BE2C (cell line): ENCODE measurements around the gene SELP.

Experiments used
- DNase-seq: peaks from one replicate; pipeline ENCODE4 v3.0.0-alpha.2; 2020
- H3K27me3 ChIP-seq: fragments of 250-450 bp; sonication (Bioruptor Pico); 2 replicates; pipeline ENCODE4 v1.5.1; 2020; ENCODE audit warnings: mild to moderate bottlenecking
- H3K36me3 ChIP-seq: fragments of 250-450 bp; sonication (Bioruptor Pico); 2 replicates; pipeline ENCODE4 v1.5.1; 2020; ENCODE audit warnings: mild to moderate bottlenecking
- H3K4me1 ChIP-seq: fragments of 250-450 bp; sonication (Bioruptor Pico); 2 replicates; pipeline ENCODE4 v1.5.1; 2020
- H3K4me3 ChIP-seq: 2 replicates; pipeline ENCODE4 v1.5.1; 2011; ENCODE audit warnings: low read depth, low read length
- H3K9me3 ChIP-seq: fragments of 250-450 bp; sonication (Bioruptor Pico); 2 replicates; pipeline ENCODE4 v1.5.1; 2020
- TF ChIP-seq, protein P1 (sequence below): IDR thresholded peaks from 2 replicates; pipeline ENCODE4 v1.5.1; 2012; ENCODE audit warnings: mild to moderate bottlenecking, low read depth, low read length

The SELP gene

DNA sequence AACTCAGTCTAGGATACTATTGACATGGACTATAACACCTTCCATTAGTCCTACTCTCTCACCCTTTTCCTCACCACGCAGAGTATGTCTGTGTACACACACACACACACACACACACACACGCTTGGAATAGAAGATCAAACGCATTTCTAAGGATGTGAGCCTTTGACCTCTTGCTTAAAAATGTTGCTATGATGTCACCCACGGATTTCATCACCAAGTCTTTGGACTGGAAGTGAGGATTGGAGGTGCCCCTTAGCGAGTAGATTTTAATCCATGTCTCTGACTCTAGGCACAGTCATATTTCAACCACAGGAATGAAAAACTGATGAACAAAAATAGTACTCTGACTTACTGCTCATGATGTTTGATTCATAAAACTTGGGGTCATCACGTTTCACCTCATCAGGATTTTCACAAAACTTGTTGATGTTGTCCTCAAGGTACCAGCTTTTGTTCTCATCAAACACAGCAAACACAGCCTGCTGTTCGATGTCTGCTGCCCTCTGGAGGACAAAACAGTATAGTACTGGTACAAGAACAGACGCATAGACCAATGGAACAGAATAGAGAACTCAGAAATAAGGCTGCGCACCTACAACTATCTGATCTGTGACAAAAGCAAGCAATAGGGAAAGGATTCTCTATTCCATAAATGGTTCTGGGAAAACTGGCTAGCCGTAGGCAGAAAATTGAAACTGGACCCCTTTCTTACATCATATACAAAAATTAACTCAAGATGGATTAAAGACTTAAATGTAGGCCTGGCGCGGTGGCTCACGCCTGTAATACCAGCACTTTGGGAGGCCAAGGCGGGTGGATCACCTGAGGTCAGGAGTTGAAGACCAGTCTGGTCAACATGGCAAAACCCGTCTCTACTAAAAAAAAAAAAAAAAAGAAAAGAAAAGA is 83.6 kb downstream of the SELP start:
- DNase-seq = peak; percentile 64
- H3K9me3 ChIP-seq = no peaks in the 10 kb centered on the region
- TF ChIP-seq, protein P1, sequence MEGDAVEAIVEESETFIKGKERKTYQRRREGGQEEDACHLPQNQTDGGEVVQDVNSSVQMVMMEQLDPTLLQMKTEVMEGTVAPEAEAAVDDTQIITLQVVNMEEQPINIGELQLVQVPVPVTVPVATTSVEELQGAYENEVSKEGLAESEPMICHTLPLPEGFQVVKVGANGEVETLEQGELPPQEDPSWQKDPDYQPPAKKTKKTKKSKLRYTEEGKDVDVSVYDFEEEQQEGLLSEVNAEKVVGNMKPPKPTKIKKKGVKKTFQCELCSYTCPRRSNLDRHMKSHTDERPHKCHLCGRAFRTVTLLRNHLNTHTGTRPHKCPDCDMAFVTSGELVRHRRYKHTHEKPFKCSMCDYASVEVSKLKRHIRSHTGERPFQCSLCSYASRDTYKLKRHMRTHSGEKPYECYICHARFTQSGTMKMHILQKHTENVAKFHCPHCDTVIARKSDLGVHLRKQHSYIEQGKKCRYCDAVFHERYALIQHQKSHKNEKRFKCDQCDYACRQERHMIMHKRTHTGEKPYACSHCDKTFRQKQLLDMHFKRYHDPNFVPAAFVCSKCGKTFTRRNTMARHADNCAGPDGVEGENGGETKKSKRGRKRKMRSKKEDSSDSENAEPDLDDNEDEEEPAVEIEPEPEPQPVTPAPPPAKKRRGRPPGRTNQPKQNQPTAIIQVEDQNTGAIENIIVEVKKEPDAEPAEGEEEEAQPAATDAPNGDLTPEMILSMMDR = peak; percentile 87

DNA sequence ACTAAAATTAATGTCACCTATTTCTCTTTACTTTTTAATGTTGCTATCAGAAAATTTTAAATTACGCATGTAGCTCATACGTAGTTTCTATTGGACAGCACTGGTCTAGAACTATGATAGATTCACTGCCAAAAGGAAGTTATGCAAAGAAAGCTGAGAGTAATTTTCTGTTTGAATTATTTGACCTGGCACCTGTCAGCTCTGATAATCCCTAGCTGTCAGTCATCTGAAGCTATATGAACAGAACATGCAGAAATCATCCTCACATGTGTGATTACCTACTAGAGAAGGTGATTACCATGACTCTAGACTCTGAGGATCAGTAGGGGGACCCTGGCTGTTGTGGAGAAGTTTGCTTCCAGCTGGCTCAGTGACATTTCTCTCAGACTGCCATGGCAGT is 84.5 kb downstream of the SELP start:
- Histone ChIP-seq H3K27me3 (no peaks in the 10 kb centered on the region; the same call in 1 of the 2 replicates), H3K9me3 (no peaks in the 10 kb centered on the region), H3K4me1 (no peaks in the 10 kb centered on the region), H3K36me3 (no peaks in the 10 kb centered on the region), H3K4me3 (no peak overlapping the region)
- TF ChIP-seq, protein P1 = no peak
- DNase-seq = no peak

More for the DNA sequence above, 83.6 kb downstream of the SELP start:
- no peaks in the 10 kb centered on the region for H3K36me3 ChIP-seq
- peaks cover 7% of the 10 kb centered on the region; the same call in 1 of the 2 replicates for H3K27me3 ChIP-seq
- H3K4me3 ChIP-seq = no peak overlapping the region
- H3K4me1 ChIP-seq = no peaks in the 10 kb centered on the region

DNA sequence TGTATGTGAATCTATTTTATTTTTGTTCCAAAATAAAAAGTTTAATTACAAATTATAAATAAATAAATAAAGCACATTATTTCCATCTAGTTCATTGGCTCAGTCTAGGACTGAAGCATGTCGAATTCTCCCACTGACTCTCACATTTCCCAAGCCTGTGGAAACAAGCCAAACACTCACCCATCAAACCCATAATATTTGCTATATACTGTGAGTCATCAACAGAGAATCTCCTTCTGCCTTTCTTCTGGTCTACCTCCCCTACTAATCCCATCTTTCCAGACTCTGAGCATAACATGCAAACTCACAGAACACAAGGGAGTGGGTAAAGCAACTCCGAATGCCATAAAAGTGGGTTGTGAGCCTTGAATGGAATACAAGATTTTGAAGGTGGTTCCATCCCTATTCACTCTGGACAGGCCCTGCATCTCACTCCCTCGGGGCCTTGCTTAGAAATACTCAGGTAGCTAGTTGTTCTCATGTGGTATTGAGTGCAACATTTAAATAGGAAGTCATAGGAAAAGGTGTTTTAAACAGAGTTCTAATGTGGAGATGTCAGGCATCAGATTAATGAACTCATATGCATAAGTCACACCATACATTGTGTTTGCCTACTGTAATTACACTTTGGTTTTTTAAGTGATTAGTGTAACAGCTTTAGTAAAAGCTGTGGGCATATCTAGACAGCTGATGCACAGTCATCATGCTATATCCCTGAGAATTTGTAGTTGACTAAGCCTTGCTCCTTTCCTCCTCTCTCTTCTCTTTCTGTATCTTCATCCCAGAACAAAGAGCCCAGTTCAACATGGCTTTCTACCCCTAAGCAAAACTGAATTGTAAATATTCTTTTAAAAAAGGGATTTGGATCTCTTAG is 90.7 kb downstream of the SELP start:
- Histone ChIP-seq H3K4me3 (no peak overlapping the region), H3K36me3 (no peaks in the 10 kb centered on the region), H3K4me1 (no peaks in the 10 kb centered on the region), H3K27me3 (no peaks in the 10 kb centered on the region; the same call in 1 of the 2 replicates), H3K9me3 (no peaks in the 10 kb centered on the region)
- TF ChIP-seq, protein P1 = no peak
- no peak for DNase-seq
